ENCODE results near the gene CHST8. TPM values are rescaled to one million over a fixed set of nuclear protein-coding genes. Genes with fewer than 3 reads are reported as not detected.

Gene CHST8
- total RNA-seq, 1 donor from 2014 or later, result not detected

- Histone ChIP-seq H3K27me3 (ENCODE audit: control insufficient read depth, insufficient read depth, low read length) (peaks cover 53% of the 10 kb centered on the region), H3K36me3 (ENCODE audit: control insufficient read depth, insufficient read depth, low read length) (no peaks in the 10 kb centered on the region), H3K4me3 (ENCODE audit: low read depth, low read length) (no peak overlapping the region)
- DNase-seq (ENCODE audit: low read depth), result no peak
- TF ChIP-seq CTCF (IDR thresholded peaks at IDR 0.05; ENCODE audit: insufficient read depth, low read length, poor library complexity, severe bottlenecking), result no peak
These were observed 2.8 kb downstream of the CHST8 start for GRCh38 chr19:33624586-33624985.

- no peak for DNase-seq (ENCODE audit: low read depth)
- Histone ChIP-seq H3K36me3 (ENCODE audit: control insufficient read depth, insufficient read depth, low read length) (no peaks in the 10 kb centered on the region), H3K27me3 (ENCODE audit: control insufficient read depth, insufficient read depth, low read length) (peaks cover 27% of the 10 kb centered on the region), H3K4me3 (ENCODE audit: low read depth, low read length) (no peak overlapping the region)
- no peak for TF ChIP-seq CTCF (IDR thresholded peaks at IDR 0.05; ENCODE audit: insufficient read depth, low read length, poor library complexity, severe bottlenecking)
These were observed 5.8 kb downstream of the CHST8 start for GRCh38 chr19:33627526-33627925.

- Histone ChIP-seq H3K4me3 (ENCODE audit: low read depth, low read length) (no peak overlapping the region), H3K27me3 (ENCODE audit: control insufficient read depth, insufficient read depth, low read length) (peaks cover 20% of the 10 kb centered on the region), H3K36me3 (ENCODE audit: control insufficient read depth, insufficient read depth, low read length) (no peaks in the 10 kb centered on the region)
- no peak for TF ChIP-seq CTCF (IDR thresholded peaks at IDR 0.05; ENCODE audit: insufficient read depth, low read length, poor library complexity, severe bottlenecking)
- no peak for DNase-seq (ENCODE audit: low read depth)
These were observed 6.4 kb downstream of the CHST8 start for GRCh38 chr19:33627962-33628839.

- TF ChIP-seq CTCF (IDR thresholded peaks at IDR 0.05; ENCODE audit: insufficient read depth, low read length, poor library complexity, severe bottlenecking), result no peak
- peaks cover 14% of the 10 kb centered on the region for H3K27me3 ChIP-seq (ENCODE audit: control insufficient read depth, insufficient read depth, low read length)
- no peak overlapping the region for H3K4me3 ChIP-seq (ENCODE audit: low read depth, low read length)
- H3K36me3 ChIP-seq (ENCODE audit: control insufficient read depth, insufficient read depth, low read length), result no peaks in the 10 kb centered on the region
- no peak for DNase-seq (ENCODE audit: low read depth)
These were observed 7.4 kb downstream of the CHST8 start for GRCh38 chr19:33628921-33629825.

GRCh38 chr19:33629826-33630375, 8.1 kb downstream of the CHST8 start:
- Histone ChIP-seq H3K27me3 (ENCODE audit: control insufficient read depth, insufficient read depth, low read length) (peaks cover 10% of the 10 kb centered on the region), H3K4me3 (ENCODE audit: low read depth, low read length) (no peak overlapping the region), H3K36me3 (ENCODE audit: control insufficient read depth, insufficient read depth, low read length) (no peaks in the 10 kb centered on the region)
- TF ChIP-seq CTCF (IDR thresholded peaks at IDR 0.05; ENCODE audit: insufficient read depth, low read length, poor library complexity, severe bottlenecking), result no peak
- no peak for DNase-seq (ENCODE audit: low read depth)

All from kidney epithelial cell (primary cell).